ENCODE data around the gene C1GALT1.

- TF ChIP-seq MAX (CRISPR knock-in tag; IDR thresholded peaks at IDR 0.05) = no peak
- TF ChIP-seq CTCF (IDR thresholded peaks at IDR 0.05) = no peak
- no peak for TF ChIP-seq IRF1 (CRISPR knock-in tag; IDR thresholded peaks at IDR 0.05)
- TF ChIP-seq GABPB1 (CRISPR knock-in tag; IDR thresholded peaks at IDR 0.05) = no peak
- TF ChIP-seq AR (CRISPR knock-in tag; IDR thresholded peaks at IDR 0.05) = no peak
- no peak for TF ChIP-seq E2F4 (CRISPR knock-in tag; IDR thresholded peaks at IDR 0.05; ENCODE audit: borderline replicate concordance, low read depth)
- TF ChIP-seq NFE2L1 (CRISPR knock-in tag; IDR thresholded peaks at IDR 0.05) = no peak
- TF ChIP-seq ZNF396 (CRISPR knock-in tag; IDR thresholded peaks at IDR 0.05; ENCODE audit: borderline replicate concordance) = no peak
Measured at GRCh38 chr7:7265081-7266075, 83.0 kb downstream of the C1GALT1 start.

Data from WTC11 (cell line).